Epidermal melanocyte (primary cell): ENCODE data around the gene LSMEM2.
"Not testable (repeated sequence)": the region's sequence is repeated elsewhere in the genome, so short reads cannot be mapped to it uniquely, and the experiment has no call there.

Experiments
- DNase-seq: peaks from one replicate; pipeline ENCODE4 v3.0.0; 2011; ENCODE audit warnings: low spot score; ENCODE audit not compliant: insufficient read length

LSMEM2 gene

DNA sequence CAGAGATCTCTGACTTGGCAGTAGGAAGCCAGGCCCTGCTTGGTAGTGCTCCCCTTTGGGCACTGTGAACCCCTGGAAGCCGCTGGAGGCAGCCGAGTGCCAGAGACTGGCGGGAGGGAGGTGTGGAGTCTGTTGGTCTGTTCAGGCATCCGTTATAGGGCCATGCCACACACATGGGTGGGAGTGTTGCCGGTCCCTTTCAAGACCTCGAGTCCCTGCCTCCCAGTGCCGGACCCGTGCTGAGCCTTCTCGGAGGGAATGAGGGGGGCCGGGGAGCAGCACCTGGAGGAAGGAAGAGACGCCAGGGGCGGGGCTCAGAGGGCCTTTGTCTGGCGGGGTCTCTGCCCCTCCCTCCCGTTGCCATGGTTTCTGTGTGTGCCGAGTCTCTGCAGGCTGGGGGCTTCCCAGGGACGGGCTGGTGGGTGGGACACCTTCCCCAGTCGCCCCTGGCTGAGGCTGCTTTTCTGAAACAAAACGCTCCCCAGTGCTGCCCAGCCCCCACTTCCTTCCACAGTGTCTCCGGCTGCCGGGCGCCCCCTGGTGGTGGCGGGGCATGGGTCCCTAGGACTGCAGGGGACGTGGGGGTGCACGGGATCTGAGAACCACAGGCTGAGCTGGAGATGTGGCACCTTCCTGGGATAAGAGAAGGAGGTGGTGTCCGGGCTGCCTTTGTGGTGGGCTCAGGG lies 32.9 kb upstream of the LSMEM2 start:
- DNase-seq = peak; percentile 83

DNA sequence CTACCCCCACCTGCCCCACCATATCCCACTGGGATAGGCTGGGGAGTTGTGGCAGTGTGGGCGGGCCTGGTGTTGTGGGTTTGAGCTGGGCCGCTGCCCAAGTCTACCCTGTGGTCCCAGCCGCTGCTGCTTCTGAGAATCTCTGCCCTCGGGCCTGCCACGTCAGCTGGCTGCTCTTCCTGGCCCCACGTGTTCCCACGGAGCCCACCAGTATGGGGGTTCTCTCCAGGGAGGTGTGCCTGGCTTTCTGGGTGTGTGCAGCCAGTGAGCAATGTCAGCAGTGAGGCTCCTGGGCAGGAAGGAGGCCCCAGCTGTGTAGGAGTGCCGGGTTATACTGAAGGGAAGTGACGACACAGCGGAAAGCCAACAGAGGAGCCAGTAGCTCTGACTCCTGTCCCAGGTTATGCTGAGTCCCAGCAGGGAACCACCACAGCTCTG lies 32.4 kb upstream of the LSMEM2 start:
- DNase-seq = no peak

DNA sequence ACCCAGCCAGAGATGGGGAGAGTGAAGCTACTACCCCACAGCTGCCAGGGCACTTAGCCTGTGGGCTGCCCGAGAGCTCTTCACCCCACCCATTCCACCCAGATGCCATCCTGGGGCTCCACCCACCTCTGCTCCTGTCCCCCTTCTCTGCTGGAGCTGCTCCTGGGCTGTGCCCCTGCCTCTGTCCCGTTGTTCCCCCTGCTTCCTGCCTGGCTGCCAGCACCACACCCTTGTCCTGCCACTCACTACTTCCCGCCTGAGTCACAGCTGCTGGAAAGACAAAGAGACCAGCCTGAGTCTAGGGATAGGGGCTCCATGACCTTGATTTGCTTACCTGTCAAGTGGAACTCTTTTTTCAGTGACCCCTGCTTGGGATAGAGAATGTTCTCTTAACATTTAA lies 30.5 kb upstream of the LSMEM2 start:
- DNase-seq = no peak

DNA sequence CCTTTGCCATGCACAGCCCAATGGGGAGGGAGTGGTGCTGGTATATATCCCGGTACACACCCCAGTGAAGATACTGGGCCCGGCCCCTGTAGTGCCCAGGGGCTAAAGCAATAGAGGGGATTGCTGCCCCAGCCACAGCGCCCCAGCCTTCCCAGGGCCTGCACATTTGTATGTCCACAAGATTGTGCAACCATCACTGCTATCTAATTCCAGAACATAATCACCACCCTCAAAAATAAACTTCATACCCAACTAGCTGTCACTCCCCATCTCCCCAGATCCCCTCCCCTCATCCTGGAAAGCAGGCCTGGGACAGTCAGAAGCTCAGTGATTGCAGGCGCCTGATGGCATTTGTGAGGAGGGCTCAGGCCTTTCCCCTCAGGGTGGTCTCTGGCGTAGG lies 29.4 kb upstream of the LSMEM2 start:
- no peak for DNase-seq

DNA sequence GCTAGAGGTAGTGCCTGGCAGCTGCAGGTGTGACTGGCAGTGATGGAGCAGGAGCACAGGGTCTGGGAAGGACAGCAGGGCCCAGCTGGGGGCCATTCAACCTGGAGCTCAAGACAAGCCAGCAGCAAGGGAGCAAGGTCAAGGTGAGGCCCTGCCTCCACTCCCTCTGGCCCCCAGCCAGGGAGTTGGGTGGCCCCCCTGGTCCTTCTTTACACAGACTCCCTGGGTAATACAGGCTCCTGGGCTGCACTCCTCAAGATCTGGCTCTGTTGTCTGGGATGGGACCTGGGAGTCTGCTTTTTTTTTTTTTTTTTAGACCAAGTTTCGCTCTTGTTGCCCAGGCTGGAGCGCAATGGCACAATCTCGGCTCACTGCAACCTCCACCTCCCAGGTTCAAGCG lies 28.4 kb upstream of the LSMEM2 start:
- DNase-seq = no peak

DNA sequence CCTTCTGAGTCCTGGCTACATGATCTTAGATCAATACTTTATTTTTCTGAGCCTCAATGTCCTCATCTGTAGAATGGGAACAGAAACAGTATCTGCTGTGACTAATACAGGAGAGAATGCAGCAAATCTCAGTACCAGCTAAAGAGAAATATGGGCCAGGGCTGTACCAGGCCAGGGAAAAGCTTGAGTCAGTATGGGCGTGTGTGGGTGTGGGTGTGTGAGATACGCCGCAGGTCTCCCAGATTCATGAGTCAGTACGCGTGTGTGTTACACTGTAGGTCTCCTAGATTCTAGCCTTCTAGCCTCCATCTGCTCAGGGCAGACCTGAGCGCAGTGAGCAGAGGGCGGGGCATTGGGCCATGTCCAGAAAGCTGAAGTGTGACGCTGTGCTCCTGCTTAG lies 27.7 kb upstream of the LSMEM2 start:
- DNase-seq = no peak

DNA sequence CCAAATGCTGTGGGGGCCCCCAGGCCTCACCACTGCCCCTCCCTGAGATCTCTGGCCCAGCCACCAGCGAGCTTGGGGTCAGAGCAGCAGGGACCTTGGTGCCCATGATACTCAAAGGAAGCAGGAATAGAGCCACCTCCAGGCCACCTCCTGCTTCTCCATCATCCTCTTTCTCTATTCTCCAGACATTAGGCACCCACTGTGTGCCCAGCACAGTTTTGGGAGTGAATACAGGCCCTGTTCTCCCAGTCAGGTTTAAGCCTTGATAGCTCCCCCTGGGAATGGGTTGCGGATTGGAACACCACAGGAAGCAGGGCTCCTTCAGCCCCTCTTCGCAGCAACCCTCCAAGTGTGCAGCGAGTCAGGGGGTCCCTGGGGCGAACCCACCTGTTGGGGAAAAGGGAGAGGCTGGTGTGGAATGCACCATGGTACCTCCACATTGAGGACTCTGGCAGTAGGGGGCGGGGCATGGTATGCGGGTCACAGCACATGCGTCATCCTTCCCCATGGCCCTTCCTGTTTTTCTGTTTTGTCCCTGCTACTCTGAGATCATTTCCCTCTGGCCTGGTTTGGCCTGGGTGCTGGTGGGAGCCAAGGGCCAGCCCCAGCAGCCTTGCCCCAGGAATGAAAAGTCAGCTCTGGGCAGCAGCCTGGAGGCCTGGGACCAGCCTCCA lies 24.2 kb upstream of the LSMEM2 start:
- no peak for DNase-seq

DNA sequence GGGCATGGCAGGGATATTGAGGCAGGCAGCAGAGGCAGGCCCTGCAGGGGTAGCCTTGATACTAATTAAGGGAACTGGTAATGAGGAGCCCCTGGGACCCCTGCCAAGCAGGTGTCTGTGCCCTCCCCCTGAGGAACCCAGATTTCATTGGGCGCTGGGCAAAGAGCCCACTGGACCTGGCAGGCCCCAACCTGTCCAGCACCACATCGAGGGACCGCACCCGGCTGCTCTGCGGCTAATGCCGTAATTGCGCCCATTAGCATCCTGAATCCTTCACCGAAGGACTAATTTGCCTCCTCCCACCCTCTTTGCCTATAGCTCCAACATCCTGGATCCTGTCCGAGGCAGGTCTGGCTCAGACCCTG lies 23.7 kb upstream of the LSMEM2 start:
- no peak for DNase-seq

DNA sequence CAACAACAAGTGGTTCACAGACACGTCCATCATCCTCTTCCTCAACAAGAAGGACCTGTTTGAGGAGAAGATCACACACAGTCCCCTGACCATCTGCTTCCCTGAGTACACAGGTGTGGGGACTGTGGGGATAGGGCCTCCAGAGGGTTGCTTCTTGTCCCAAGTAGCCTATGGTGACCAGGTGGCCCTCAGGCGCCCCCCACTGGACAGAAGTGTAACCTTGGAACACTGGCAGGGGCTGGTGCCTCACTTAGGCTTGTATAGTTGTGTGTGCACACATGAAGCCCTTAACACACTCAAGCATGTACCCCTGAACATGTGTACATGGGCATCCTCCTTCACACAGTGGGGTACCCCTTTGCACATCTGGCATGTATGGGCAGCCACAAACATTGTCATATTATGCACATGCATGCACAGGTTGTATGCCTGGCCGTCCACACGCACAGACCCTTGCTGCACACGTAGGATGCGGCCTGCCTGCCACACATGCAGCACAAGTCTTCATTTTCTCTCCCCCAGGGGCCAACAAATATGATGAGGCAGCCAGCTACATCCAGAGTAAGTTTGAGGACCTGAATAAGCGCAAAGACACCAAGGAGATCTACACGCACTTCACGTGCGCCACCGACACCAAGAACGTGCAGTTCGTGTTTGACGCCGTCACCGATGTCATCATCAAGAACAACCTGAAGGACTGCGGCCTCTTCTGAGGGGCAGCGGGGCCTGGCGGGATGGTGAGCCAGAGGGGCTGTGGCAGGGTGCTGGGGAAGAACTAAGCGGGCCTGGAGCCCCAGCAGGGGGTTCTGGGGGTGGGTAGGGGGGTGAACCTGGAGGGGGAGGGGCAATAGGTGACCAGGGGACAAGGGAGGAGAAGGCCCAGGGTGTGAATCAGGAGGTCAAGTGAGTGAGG lies 21.7 kb upstream of the LSMEM2 start:
- no peak for DNase-seq

DNA sequence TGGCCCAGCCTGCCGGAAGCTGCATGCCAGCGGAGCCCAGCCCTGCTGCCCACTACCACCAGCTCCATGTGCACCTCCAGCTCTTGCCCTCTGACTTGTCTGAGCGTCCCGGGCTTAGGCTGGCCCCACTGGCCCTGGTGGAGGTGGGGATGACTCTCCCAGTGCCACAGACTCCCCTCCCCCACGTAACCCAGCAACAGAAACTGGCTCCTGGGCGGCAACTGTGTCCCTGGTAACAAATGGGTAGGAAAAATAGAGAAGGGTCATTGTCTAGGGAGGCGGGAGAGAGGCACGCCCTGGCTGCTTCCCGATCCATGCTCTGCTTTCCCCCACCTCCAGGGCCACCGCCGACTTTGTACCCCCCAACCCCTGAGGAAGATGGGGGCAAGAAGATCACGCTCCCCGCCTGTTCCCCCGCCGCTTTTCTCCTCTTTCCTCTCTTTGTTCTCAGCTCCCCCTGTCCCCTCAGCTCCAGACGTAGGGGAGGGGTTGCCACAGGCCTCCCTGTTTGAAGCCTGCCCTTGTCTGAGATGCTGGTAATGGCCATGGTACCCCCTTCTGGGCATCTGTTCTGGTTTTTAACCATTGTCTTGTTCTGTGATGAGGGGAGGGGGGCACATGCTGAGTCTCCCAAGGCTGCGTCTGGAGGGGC lies 20.7 kb upstream of the LSMEM2 start:
- no peak for DNase-seq

DNA sequence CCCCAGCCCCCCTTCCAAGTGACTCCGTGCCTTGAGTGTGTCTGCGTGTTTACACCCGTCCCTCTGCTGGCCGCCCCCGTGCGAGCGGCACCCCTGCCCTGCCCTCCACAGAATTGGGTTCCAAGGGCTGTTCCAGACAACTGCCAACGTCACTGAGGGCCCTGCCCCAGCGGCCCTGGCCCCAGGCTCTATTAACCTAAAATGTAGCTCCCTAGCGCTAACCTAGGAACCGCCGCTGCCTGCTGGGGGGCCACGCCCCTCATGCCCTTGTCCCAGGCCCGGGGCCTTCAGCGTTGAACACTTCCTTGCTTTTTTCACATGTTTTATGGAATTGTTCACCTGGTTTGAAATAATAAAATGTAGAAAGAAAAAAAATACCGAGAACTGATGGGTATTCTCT lies 19.9 kb upstream of the LSMEM2 start:
- DNase-seq = no peak

DNA sequence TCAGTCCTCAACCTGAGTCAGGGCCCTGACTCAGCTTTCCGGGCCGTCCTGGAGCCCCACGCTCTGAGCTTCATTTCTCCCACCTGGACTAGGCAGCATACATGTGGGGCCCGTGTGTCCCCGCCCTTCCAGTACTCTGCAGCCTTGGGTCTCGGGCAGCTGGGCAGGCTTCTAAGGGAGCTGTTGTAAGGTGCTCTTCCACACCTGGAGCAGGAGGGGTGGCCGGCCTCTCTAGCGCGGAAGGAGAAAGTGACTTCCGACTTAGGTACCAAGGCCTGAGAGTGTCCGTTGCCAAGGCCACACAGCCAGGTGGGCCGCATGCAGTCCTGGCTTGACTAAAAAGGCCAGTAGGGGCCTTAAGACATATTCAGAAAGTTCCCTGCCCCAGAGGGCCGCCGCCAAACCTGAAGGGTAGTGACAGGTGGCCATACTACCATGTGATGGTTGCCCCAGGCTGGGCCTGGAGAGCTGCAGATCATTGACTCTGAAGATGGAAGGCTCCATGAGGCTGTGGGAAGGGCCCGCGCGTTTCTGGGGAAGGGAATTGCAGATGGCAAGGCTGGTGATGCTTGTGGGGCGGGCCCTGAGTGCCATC lies 19.4 kb upstream of the LSMEM2 start:
- no peak for DNase-seq

DNA sequence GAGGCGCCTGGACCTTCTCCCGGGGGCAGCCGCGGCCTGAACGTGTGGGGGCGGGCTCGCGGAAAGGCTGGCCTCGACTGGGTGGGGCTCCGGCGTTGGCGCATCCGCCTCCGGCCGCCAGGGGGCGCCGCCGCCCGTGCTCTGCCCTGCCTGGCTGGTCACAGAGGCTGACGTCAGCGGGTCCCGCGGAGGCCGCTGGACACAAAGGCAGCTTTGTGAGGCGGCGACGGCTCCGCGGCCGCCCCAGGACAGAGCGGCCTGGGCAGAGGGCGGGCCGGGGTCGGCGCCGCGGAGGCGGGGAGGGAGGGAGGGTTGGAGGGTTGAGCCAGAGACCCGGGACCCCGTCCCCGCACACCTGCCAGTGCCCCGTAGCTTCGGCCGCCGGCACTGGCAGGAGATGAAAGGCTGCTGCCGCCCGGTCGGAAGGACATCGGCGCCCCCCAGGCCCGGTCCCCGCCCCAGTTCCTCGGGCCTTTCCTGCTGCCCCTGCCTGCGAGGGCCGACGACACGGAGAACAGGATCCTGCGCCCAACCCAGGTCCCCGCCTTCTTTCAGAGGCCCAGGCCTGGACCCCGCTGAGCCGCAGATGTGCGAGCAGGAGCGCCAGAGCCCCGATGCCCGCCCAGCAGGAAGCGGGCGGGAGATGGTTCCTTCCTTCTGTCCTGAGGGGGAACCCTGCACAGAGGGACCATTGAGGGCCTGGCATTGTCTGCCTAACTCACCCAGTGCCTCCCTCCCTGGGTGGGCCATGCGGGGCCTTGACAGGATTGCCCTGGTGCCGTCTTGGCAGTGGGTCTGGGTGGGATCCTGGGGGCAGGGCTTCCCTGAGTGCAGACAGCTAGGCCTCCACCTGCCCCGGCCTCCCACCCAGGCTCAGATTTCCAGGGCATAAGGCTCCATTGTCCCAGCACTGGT lies 18.6 kb upstream of the LSMEM2 start:
- peak; percentile 98 for DNase-seq

DNA sequence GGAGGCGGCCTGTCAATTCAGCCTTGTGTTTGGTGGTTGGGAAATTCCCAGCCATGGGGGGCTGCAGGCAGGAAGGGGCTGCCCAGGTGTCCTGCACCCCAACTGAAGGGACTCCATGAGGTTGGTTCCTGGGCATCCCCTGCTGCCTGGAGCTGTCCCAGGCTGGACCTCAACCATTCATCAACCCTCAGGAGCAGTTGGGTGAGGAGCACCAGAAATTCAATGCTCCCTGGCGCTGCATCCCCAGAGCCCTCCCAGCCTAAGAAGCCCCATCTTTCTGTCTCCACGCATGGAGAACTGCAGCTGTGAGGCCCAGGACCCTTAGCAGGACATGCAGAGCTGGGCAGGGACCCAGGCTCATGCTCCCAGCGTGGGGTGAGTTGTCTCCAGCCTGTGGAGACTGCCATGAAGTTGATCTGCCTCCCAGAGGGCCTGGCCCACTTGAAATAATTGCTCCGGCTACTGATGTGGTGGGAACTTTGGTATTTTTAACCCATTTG lies 17.9 kb upstream of the LSMEM2 start:
- DNase-seq = no peak

DNA sequence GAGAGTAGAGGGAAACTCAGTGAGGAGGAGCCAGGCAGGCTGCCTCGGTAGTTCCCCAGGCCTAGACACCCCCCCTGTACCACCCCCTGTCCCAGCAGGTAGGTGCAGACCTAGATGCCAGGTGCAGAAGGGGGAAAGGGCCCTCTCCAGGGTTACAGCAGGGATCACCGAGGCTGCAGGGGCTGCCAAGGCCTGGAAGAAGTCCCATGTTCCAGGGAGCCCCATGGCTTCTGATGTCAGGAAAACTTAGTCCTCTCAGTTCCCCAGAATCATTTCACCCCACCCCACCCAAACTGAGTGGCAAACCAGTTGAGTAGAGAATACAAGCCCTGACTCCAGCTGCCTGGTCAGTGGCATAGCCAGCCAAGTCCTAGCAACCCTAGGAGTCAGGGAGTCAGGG lies 17.4 kb upstream of the LSMEM2 start:
- no peak for DNase-seq

DNA sequence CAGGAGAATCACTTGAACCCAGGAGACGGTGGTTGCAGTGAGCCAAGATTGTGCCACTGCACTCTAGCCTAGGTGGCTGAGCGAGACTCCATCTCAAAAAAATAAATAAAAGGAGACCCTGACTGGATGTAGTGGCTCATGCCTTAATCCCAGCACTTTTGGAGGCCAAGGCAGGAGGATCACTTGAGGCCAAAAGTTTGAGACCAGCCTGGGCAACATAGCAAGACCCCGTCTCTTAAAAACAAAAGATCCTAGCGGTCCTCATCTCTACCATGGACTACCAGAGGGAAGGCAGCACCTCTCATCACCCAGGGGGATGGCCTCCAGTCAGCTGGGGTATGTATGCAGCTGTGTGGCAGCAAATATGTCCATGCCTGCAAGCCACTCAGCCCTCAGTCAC lies 16.7 kb upstream of the LSMEM2 start:
- DNase-seq = not testable (repeated sequence)

DNA sequence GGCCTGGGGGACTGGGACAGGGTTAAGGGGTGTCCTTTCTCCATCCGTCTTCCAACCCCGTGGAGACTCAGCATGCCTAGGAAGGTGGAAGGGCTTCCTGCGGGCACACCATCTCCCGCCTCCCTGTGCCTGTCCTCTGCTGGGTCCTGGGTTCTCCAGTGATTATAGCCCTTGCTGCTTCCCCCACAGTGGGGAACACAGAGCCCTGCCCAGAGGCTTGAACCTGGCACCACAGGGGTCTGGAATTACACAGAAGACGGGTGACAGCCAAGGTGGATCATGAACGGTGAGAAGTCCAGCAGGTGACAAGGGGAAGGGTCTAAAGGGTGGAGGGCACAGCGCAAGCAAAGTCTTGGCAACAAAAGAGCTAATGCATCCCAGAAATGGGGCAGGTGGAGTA lies 16.1 kb upstream of the LSMEM2 start:
- no peak for DNase-seq

DNA sequence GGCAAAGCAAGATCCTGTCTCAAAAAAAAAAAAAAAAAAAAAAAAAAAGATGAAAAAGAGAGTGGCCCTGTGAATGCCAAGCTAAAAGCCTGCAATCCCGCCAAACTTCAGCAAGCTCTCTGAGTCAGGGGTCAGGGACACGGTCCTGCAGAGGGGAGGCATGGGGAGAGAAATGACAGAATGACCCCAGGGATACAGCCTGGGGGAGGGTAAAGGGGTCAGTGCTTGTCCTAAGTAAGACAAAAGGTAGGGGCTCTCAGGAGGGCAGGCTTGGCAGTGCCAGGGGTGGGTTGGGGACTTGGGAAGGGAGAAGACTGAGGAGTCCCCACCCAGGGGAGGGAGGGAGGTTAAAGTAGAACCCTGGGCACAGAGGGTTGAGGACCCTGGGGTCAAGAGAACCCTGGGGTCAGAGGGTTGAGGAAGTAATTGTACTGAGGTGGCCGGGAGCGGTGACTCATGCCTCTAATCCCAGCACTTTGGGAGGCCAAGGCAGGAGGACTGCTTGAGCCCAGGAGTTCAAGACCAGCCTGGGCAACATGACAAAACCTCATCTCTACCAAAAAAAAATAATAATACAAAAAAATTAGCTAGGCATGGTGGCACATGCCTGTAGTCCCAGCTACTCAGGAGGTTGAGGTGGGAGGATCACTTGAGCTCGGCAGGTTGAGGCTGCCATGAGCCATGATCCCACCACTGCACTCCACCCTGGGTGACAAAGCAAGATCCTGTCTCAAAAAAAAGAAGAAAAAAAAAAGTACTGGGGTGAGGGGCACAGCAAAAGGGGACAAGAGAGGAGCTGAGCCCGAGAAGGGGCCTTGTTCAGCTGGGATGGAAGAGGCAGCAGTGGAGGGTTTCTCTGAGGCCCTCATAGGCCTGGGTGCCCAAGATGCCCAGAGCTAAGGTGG lies 15.2 kb upstream of the LSMEM2 start:
- no peak for DNase-seq

DNA sequence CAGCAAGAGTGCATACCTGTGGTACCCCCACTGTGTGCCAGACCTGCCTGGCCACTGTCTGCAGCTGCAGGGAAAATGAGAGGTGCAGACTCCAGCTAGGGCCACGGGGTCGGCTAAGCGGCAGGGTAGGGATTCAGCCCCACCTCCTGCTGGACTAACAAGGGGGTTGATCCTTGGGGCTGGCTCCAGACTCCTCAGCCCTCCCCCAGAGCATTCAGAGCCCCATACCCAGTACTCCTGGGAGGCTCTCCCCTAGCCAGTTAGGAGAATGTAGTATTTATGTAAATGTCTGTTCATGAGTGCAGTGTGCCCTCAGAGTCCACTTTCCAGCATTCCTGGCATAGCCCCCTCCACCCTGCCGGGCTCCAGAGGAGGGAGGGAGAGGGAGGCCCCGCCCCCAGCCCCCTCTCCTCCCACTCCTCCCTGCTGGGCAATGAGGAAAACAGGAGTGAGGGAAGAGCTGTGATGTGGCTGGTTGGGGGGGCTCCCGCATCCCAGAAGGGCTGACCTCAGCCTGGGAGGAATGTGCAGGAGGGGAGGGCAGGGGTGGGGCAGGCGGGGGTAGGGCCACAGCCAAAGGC lies 14.4 kb upstream of the LSMEM2 start:
- DNase-seq = peak; percentile 85
